Hematopoietic multipotent progenitor cell treated with erythropoietin and hydrocortisone succinate and interleukin-3 and kit ligand, for 17 days (in vitro differentiated cells): ENCODE data around the gene ZNF791.
"Not testable (repeated sequence)": the region's sequence is repeated elsewhere in the genome, so short reads cannot be mapped to it uniquely, and the experiment has no call there.

Experiments
- DNase-seq: peaks from one replicate; pipeline ENCODE4 v3.0.0-alpha.2; 2015; ENCODE audit warnings: low spot score

Gene ZNF791

GRCh38 chr19:12667731-12668302, 57.1 kb downstream of the ZNF791 start:
- no peak for DNase-seq

- no peak for DNase-seq
These were observed 57.6 kb downstream of the ZNF791 start for GRCh38 chr19:12668346-12668745.

- DNase-seq: peak; percentile 80
These were observed 58.2 kb downstream of the ZNF791 start for GRCh38 chr19:12668932-12669269.

- DNase-seq: peak; percentile 92
These were observed 58.8 kb downstream of the ZNF791 start for GRCh38 chr19:12669270-12670158.

- no peak for DNase-seq
These were observed 59.6 kb downstream of the ZNF791 start for GRCh38 chr19:12670159-12670928.

- DNase-seq: no peak
These were observed 62.0 kb downstream of the ZNF791 start for GRCh38 chr19:12672744-12673143.

GRCh38 chr19:12675399-12675798, 64.7 kb downstream of the ZNF791 start:
- DNase-seq: no peak

GRCh38 chr19:12675940-12676339, 65.2 kb downstream of the ZNF791 start:
- DNase-seq: no peak

GRCh38 chr19:12676384-12676792, 65.7 kb downstream of the ZNF791 start:
- peak; percentile 87 for DNase-seq

- DNase-seq: no peak
These were observed 66.2 kb downstream of the ZNF791 start for GRCh38 chr19:12676928-12677327.

GRCh38 chr19:12678039-12678438, 67.3 kb downstream of the ZNF791 start:
- not testable (repeated sequence) for DNase-seq

- no peak for DNase-seq
These were observed 69.3 kb downstream of the ZNF791 start for GRCh38 chr19:12680034-12680433.

GRCh38 chr19:12681074-12681987, 70.6 kb downstream of the ZNF791 start, which contains the start of gene DHPS:
DHPS (minus strand) TSS chr19:12681880; CDS start chr19:12681766, 114 bp downstream.
- DNase-seq: peak; percentile 97
